ENCODE data around the gene ZNF277. TPM values are rescaled to one million over a fixed set of nuclear protein-coding genes. Genes with fewer than 3 reads are reported as not detected.

ZNF277 gene
- total and polyA plus RNA-seq, 4 donors, result 7.8 to 23.5 (median 14.5) TPM

GRCh38 chr7:112182749-112183148, 23.7 kb upstream of the ZNF277 start:
- no peak overlapping the region for H3K9ac ChIP-seq (ENCODE audit: low read depth in 1 of 2, low read length in 2 of 2)
- H3K4me3 ChIP-seq (ENCODE audit: low read depth in 1 of 3, low read length in 3 of 3), result no peak overlapping the region
- no peak for TF ChIP-seq MAX (IDR thresholded peaks at IDR 0.05)
- no peak for TF ChIP-seq REST (IDR thresholded peaks at IDR 0.05)
- TF ChIP-seq RAD21 (IDR thresholded peaks at IDR 0.05), result no peak
- TF ChIP-seq JUND (IDR thresholded peaks at IDR 0.05), result no peak
- no peak for TF ChIP-seq ATF3 (IDR thresholded peaks at IDR 0.05)
- TF ChIP-seq NR2F2 (IDR thresholded peaks at IDR 0.05), result no peak
- no peak for TF ChIP-seq SP1 (IDR thresholded peaks at IDR 0.05)
- no peak for TF ChIP-seq EGR1 (IDR thresholded peaks at IDR 0.05; ENCODE audit: low read depth in 2 of 2)
- TF ChIP-seq CTCF (IDR thresholded peaks at IDR 0.05; ENCODE audit: low read depth, low read length, missing input control), result no peak
- no peak for TF ChIP-seq FOXA1 (IDR thresholded peaks at IDR 0.05)
- TF ChIP-seq TAF1 (conservative IDR thresholded peaks at IDR 0.05), result no peak
- TF ChIP-seq ZBTB33 (IDR thresholded peaks at IDR 0.05), result no peak
- no peak for TF ChIP-seq GABPA (IDR thresholded peaks at IDR 0.05 in 1 of 2, conservative IDR thresholded peaks at IDR 0.05 in 1 of 2)
- no peak for TF ChIP-seq RXRA (IDR thresholded peaks at IDR 0.05)
- TF ChIP-seq YY1 (IDR thresholded peaks at IDR 0.05), result no peak
- no peak for DNase-seq (ENCODE audit: low spot score)
- H3K27me3 ChIP-seq (ENCODE audit: control insufficient read depth in 4 of 4, insufficient read depth in 4 of 4, low read length in 3 of 4), result no peaks in the 10 kb centered on the region
- H3K9me3 ChIP-seq (ENCODE audit: control insufficient read depth in 4 of 4, low read length in 3 of 4), result no peaks in the 10 kb centered on the region
- no peak overlapping the region for H3K27ac ChIP-seq (ENCODE audit: low read depth in 1 of 2, low read length in 2 of 2)
- H3K4me1 ChIP-seq (ENCODE audit: control insufficient read depth in 4 of 4, insufficient read depth in 4 of 4, low read length in 3 of 4), result peaks cover 0 to 4% (median 1%) of the 10 kb centered on the region in 4 donors
- no peaks in the 10 kb centered on the region for H3K36me3 ChIP-seq (ENCODE audit: control insufficient read depth in 4 of 4, insufficient read depth in 3 of 4, low read depth in 1 of 4, low read length in 3 of 4)
- 74% methylated on average over 5 of the region's 5 CpGs for WGBS

- TF ChIP-seq ATF3 (IDR thresholded peaks at IDR 0.05), result no peak
- TF ChIP-seq TAF1 (conservative IDR thresholded peaks at IDR 0.05), result no peak
- no peak for TF ChIP-seq FOXA2 (IDR thresholded peaks at IDR 0.05)
- Histone ChIP-seq H3K9ac (ENCODE audit: low read depth in 1 of 2, low read length in 2 of 2) (no peak overlapping the region), H3K4me3 (ENCODE audit: low read depth in 1 of 3, low read length in 3 of 3) (no peak overlapping the region), H3K36me3 (ENCODE audit: control insufficient read depth in 4 of 4, insufficient read depth in 3 of 4, low read depth in 1 of 4, low read length in 3 of 4) (no peaks in the 10 kb centered on the region), H3K27ac (ENCODE audit: low read depth in 1 of 2, low read length in 2 of 2) (no peak overlapping the region), H3K4me1 (ENCODE audit: control insufficient read depth in 4 of 4, insufficient read depth in 4 of 4, low read length in 3 of 4) (peaks cover 0 to 4% (median 1%) of the 10 kb centered on the region in 4 donors), H3K27me3 (ENCODE audit: control insufficient read depth in 4 of 4, insufficient read depth in 4 of 4, low read length in 3 of 4) (no peaks in the 10 kb centered on the region), H3K9me3 (ENCODE audit: control insufficient read depth in 4 of 4, low read length in 3 of 4) (no peaks in the 10 kb centered on the region)
- no peak for DNase-seq (ENCODE audit: low spot score)
- 91% methylated on average over 1 of the region's 1 CpG for WGBS
Measured at GRCh38 chr7:112183266-112183665, 23.2 kb upstream of the ZNF277 start.
